ENCODE data around the gene B9D2. TPM values are rescaled to one million over a fixed set of nuclear protein-coding genes. Genes with fewer than 3 reads are reported as not detected.

B9D2 gene
- polyA plus RNA-seq, 3 donors = 12.2 to 32.5 (median 25.1) TPM

GRCh38 chr19:41320568-41320967 lies 43.4 kb downstream of the B9D2 start:
- WGBS (ENCODE audit: insufficient coverage) = 100% methylated on average over 1 of the region's 4 CpGs
- no peak for TF ChIP-seq CTCF (IDR thresholded peaks at IDR 0.05)
- peaks cover 43% of the 10 kb centered on the region for H3K4me1 Mint-ChIP-seq
- H3K9me3 Mint-ChIP-seq = peaks cover 0 to 1% (median 0%) of the 10 kb centered on the region in 7 donors
- Histone ChIP-seq H3K9me3 (replicated peaks in 1 of 2; ENCODE audit: control insufficient read depth in 1 of 2, insufficient read depth in 1 of 2, low read length in 2 of 2) (no peaks in the 10 kb centered on the region), H3K27ac (ENCODE audit: low read depth in 1 of 2, low read length in 2 of 2) (no peak overlapping the region), H3K36me3 (replicated peaks in 1 of 2; ENCODE audit: control insufficient read depth in 1 of 2, insufficient read depth in 2 of 2, low read length in 2 of 2) (peaks cover 64 to 72% of the 10 kb centered on the region in 2 donors), H2AFZ (ENCODE audit: insufficient read depth, low read depth, low read length, poor library complexity, severe bottlenecking) (no peak overlapping the region), H4K20me1 (ENCODE audit: insufficient read depth, low read length) (peaks cover 98% of the 10 kb centered on the region), H3K27me3 (ENCODE audit: control insufficient read depth in 2 of 2, insufficient read depth in 2 of 2, low read length in 2 of 2) (no peaks in the 10 kb centered on the region), H3K4me2 (replicated peaks; ENCODE audit: extremely low read depth, low read length, poor library complexity, severe bottlenecking) (no peak overlapping the region), H3K79me2 (ENCODE audit: insufficient read depth, low read length) (peaks cover 36% of the 10 kb centered on the region), H3K9ac (ENCODE audit: insufficient read depth, low read length, poor library complexity, severe bottlenecking) (no peak overlapping the region), H3K4me3 (replicated peaks in 1 of 3; ENCODE audit: low read depth in 2 of 3, low read length in 3 of 3) (no peak overlapping the region), H3K4me1 (ENCODE audit: control insufficient read depth in 1 of 2, insufficient read depth in 2 of 2, low read length in 2 of 2) (peaks cover 44 to 45% of the 10 kb centered on the region in 2 donors)
- H3K4me3 Mint-ChIP-seq = no peak overlapping the region
- intact Hi-C loops (cut with micrococcal nuclease) = no loop called here
- H3K36me3 Mint-ChIP-seq = peaks cover 65 to 84% of the 10 kb centered on the region in 2 donors
- no peak for DNase-seq
- peaks cover 0 to 1% (median 0%) of the 10 kb centered on the region in 3 donors for H3K27me3 Mint-ChIP-seq (ENCODE audit: low read depth in 3 of 3)
- H3K27ac Mint-ChIP-seq = peak overlapping the region in 2 of 7 donors; percentile 14 to 52

- H3K27ac Mint-ChIP-seq = peak overlapping the region in 1 of 7 donors; percentile 7
- intact Hi-C loops (cut with micrococcal nuclease) = no loop called here
- Histone ChIP-seq H2AFZ (ENCODE audit: insufficient read depth, low read depth, low read length, poor library complexity, severe bottlenecking) (no peak overlapping the region), H3K79me2 (ENCODE audit: insufficient read depth, low read length) (peaks cover 40% of the 10 kb centered on the region), H3K36me3 (replicated peaks in 1 of 2; ENCODE audit: control insufficient read depth in 1 of 2, insufficient read depth in 2 of 2, low read length in 2 of 2) (peaks cover 64 to 74% of the 10 kb centered on the region in 2 donors), H3K27ac (ENCODE audit: low read depth in 1 of 2, low read length in 2 of 2) (no peak overlapping the region), H3K4me3 (replicated peaks in 1 of 3; ENCODE audit: low read depth in 2 of 3, low read length in 3 of 3) (no peak overlapping the region), H4K20me1 (ENCODE audit: insufficient read depth, low read length) (peaks cover 98% of the 10 kb centered on the region), H3K4me2 (replicated peaks; ENCODE audit: extremely low read depth, low read length, poor library complexity, severe bottlenecking) (no peak overlapping the region), H3K4me1 (ENCODE audit: control insufficient read depth in 1 of 2, insufficient read depth in 2 of 2, low read length in 2 of 2) (peaks cover 40 to 41% of the 10 kb centered on the region in 2 donors), H3K9me3 (replicated peaks in 1 of 2; ENCODE audit: control insufficient read depth in 1 of 2, insufficient read depth in 1 of 2, low read length in 2 of 2) (no peaks in the 10 kb centered on the region), H3K9ac (ENCODE audit: insufficient read depth, low read length, poor library complexity, severe bottlenecking) (no peak overlapping the region), H3K27me3 (ENCODE audit: control insufficient read depth in 2 of 2, insufficient read depth in 2 of 2, low read length in 2 of 2) (no peaks in the 10 kb centered on the region)
- no peak for TF ChIP-seq CTCF (IDR thresholded peaks at IDR 0.05)
- WGBS (ENCODE audit: insufficient coverage) = 96% methylated on average over 10 of the region's 11 CpGs
- peaks cover 0 to 1% (median 0%) of the 10 kb centered on the region in 7 donors for H3K9me3 Mint-ChIP-seq
- no peak overlapping the region for H3K4me3 Mint-ChIP-seq
- peaks cover 39% of the 10 kb centered on the region for H3K4me1 Mint-ChIP-seq
- no peak for DNase-seq
- peaks cover 65 to 86% of the 10 kb centered on the region in 2 donors for H3K36me3 Mint-ChIP-seq
- H3K27me3 Mint-ChIP-seq (ENCODE audit: low read depth in 3 of 3) = peaks cover 0 to 1% (median 0%) of the 10 kb centered on the region in 3 donors
Measured at GRCh38 chr19:41320185-41320518, 43.8 kb downstream of the B9D2 start.
